Activated T-cell treated with anti-CD3 and anti-CD28 coated beads, Interleukin-2, amount 50 U/mL, for 4 hours (primary cell): Measurements from ENCODE around the gene IKZF2. TPM values are rescaled to one million over a fixed set of nuclear protein-coding genes. Genes with fewer than 3 reads are reported as not detected.
"Not testable (repeated sequence)": the region's sequence is repeated elsewhere in the genome, so short reads cannot be mapped to it uniquely, and the experiment has no call there.

Experiments used
- ATAC-seq, 2 donors: fragments of 200-7000 bp; cut with Tn5 transposase; one replicate each; pipeline ENCODE4 v1.10.0; 2021
- DNase-seq: peaks from one replicate; pipeline ENCODE4 v3.0.0-alpha.2; 2020
- H3K27me3 Mint-ChIP-seq: one replicate; pipeline ENCODE4 v1.8.0; 2021; ENCODE audit warnings: low read depth, mixed read lengths
- H3K36me3 Mint-ChIP-seq: one replicate; pipeline ENCODE4 v1.8.0; 2022; ENCODE audit warnings: mixed read lengths; ENCODE audit not compliant: insufficient read depth
- H3K4me1 Mint-ChIP-seq: one replicate; pipeline ENCODE4 v1.8.0; 2021; ENCODE audit warnings: low read depth, mixed read lengths
- H3K4me3 Mint-ChIP-seq: one replicate; pipeline ENCODE4 v1.8.0; 2021; ENCODE audit warnings: mild to moderate bottlenecking, moderate library complexity, mixed read lengths
- H3K9me3 Mint-ChIP-seq: one replicate; pipeline ENCODE4 v1.8.0; 2021; ENCODE audit warnings: mixed read lengths
- total RNA-seq, 3 donors: library from RNA; stranded (reverse); gene quantifications; one replicate each; pipeline ENCODE4 v1.2.1, GENCODE V29; 2021

The IKZF2 gene
- total RNA-seq, 3 donors from 2014 or later, result 8.0 to 11.2 (median 10.5) TPM

- no peaks in the 10 kb centered on the region for H3K27me3 Mint-ChIP-seq
- no peak overlapping the region for H3K4me3 Mint-ChIP-seq
- no peaks in the 10 kb centered on the region for H3K36me3 Mint-ChIP-seq
- DNase-seq, result no peak
- ATAC-seq, result no peak
- H3K4me1 Mint-ChIP-seq, result peaks cover 21% of the 10 kb centered on the region
- no peaks in the 10 kb centered on the region for H3K9me3 Mint-ChIP-seq
Measured at GRCh38 chr2:213067888-213068287, 83.5 kb downstream of the IKZF2 start.

- no peaks in the 10 kb centered on the region for H3K27me3 Mint-ChIP-seq
- ATAC-seq, result no peak
Measured at GRCh38 chr2:213066443-213066743, 85.0 kb downstream of the IKZF2 start.

GRCh38 chr2:213065583-213066442 is 85.6 kb downstream of the IKZF2 start:
- H3K4me1 Mint-ChIP-seq, result peaks cover 18% of the 10 kb centered on the region
- no peaks in the 10 kb centered on the region for H3K9me3 Mint-ChIP-seq
- H3K36me3 Mint-ChIP-seq, result no peaks in the 10 kb centered on the region
- no peaks in the 10 kb centered on the region for H3K27me3 Mint-ChIP-seq
- peak overlapping the region; percentile 14 for H3K4me3 Mint-ChIP-seq
- DNase-seq (no peak), ATAC-seq (peak; percentile 18 to 32)

More at GRCh38 chr2:213066443-213066743, 85.0 kb downstream of the IKZF2 start:
- H3K4me3 Mint-ChIP-seq, result peak overlapping the region; percentile 31
- no peaks in the 10 kb centered on the region for H3K36me3 Mint-ChIP-seq
- DNase-seq, result no peak
- peaks cover 18% of the 10 kb centered on the region for H3K4me1 Mint-ChIP-seq
- no peaks in the 10 kb centered on the region for H3K9me3 Mint-ChIP-seq

GRCh38 chr2:213064099-213064498 is 87.3 kb downstream of the IKZF2 start:
- no peak for DNase-seq
- Mint-ChIP-seq H3K36me3 (no peaks in the 10 kb centered on the region), H3K4me3 (no peak overlapping the region), H3K9me3 (no peaks in the 10 kb centered on the region), H3K27me3 (no peaks in the 10 kb centered on the region), H3K4me1 (peaks cover 14% of the 10 kb centered on the region)
- no peak for ATAC-seq

GRCh38 chr2:213057977-213058376 is 93.4 kb downstream of the IKZF2 start:
- H3K36me3 Mint-ChIP-seq, result no peaks in the 10 kb centered on the region
- no peaks in the 10 kb centered on the region for H3K27me3 Mint-ChIP-seq
- H3K4me3 Mint-ChIP-seq, result no peak overlapping the region
- no peaks in the 10 kb centered on the region for H3K9me3 Mint-ChIP-seq
- DNase-seq, result no peak
- peaks cover 5% of the 10 kb centered on the region for H3K4me1 Mint-ChIP-seq
- ATAC-seq, result peak; percentile 18 to 38

GRCh38 chr2:213046431-213046830 is 105.0 kb downstream of the IKZF2 start:
- ATAC-seq (no peak), DNase-seq (no peak)
- Mint-ChIP-seq H3K4me3 (no peak overlapping the region), H3K27me3 (no peaks in the 10 kb centered on the region), H3K36me3 (peaks cover 8% of the 10 kb centered on the region), H3K4me1 (no peaks in the 10 kb centered on the region), H3K9me3 (no peaks in the 10 kb centered on the region)

GRCh38 chr2:213043566-213043965 is 107.8 kb downstream of the IKZF2 start:
- Mint-ChIP-seq H3K9me3 (no peaks in the 10 kb centered on the region), H3K4me1 (no peaks in the 10 kb centered on the region), H3K36me3 (peaks cover 6% of the 10 kb centered on the region), H3K4me3 (no peak overlapping the region), H3K27me3 (no peaks in the 10 kb centered on the region)
- no peak for ATAC-seq
- no peak for DNase-seq

GRCh38 chr2:213042262-213042661 is 109.2 kb downstream of the IKZF2 start:
- no peaks in the 10 kb centered on the region for H3K9me3 Mint-ChIP-seq
- H3K4me3 Mint-ChIP-seq, result no peak overlapping the region
- peaks cover 10% of the 10 kb centered on the region for H3K4me1 Mint-ChIP-seq
- peaks cover 6% of the 10 kb centered on the region for H3K36me3 Mint-ChIP-seq
- no peaks in the 10 kb centered on the region for H3K27me3 Mint-ChIP-seq
- DNase-seq (no peak), ATAC-seq (no peak)

GRCh38 chr2:213036836-213037235 is 114.6 kb downstream of the IKZF2 start:
- Mint-ChIP-seq H3K4me1 (peaks cover 20% of the 10 kb centered on the region), H3K36me3 (no peaks in the 10 kb centered on the region), H3K9me3 (no peaks in the 10 kb centered on the region), H3K27me3 (no peaks in the 10 kb centered on the region), H3K4me3 (no peak overlapping the region)
- ATAC-seq (no peak), DNase-seq (no peak)

GRCh38 chr2:213034585-213034984 is 116.8 kb downstream of the IKZF2 start:
- H3K4me3 Mint-ChIP-seq, result no peak overlapping the region
- no peaks in the 10 kb centered on the region for H3K9me3 Mint-ChIP-seq
- H3K36me3 Mint-ChIP-seq, result no peaks in the 10 kb centered on the region
- peaks cover 22% of the 10 kb centered on the region for H3K4me1 Mint-ChIP-seq
- DNase-seq (no peak), ATAC-seq (peak; percentile 66 to 74)
- H3K27me3 Mint-ChIP-seq, result no peaks in the 10 kb centered on the region

- DNase-seq, result no peak
- H3K4me3 Mint-ChIP-seq, result no peak overlapping the region
- peaks cover 15% of the 10 kb centered on the region for H3K4me1 Mint-ChIP-seq
- H3K9me3 Mint-ChIP-seq, result no peaks in the 10 kb centered on the region
- no peak for ATAC-seq
- H3K36me3 Mint-ChIP-seq, result no peaks in the 10 kb centered on the region
- H3K27me3 Mint-ChIP-seq, result no peaks in the 10 kb centered on the region
Measured at GRCh38 chr2:213032607-213033006, 118.8 kb downstream of the IKZF2 start.

- Mint-ChIP-seq H3K27me3 (no peaks in the 10 kb centered on the region), H3K36me3 (peaks cover 2% of the 10 kb centered on the region), H3K9me3 (peaks cover 3% of the 10 kb centered on the region), H3K4me1 (peaks cover 15% of the 10 kb centered on the region), H3K4me3 (no peak overlapping the region)
- no peak for DNase-seq
- ATAC-seq, result no peak
Measured at GRCh38 chr2:213022987-213023386, 128.4 kb downstream of the IKZF2 start.

- ATAC-seq (peak; percentile 86), DNase-seq (no peak)
- Mint-ChIP-seq H3K36me3 (peaks cover 2% of the 10 kb centered on the region), H3K27me3 (no peaks in the 10 kb centered on the region), H3K4me1 (peaks cover 13% of the 10 kb centered on the region), H3K4me3 (no peak overlapping the region), H3K9me3 (peaks cover 3% of the 10 kb centered on the region)
Measured at GRCh38 chr2:213021971-213022899, 129.2 kb downstream of the IKZF2 start.

GRCh38 chr2:213020913-213021312 is 130.5 kb downstream of the IKZF2 start:
- not testable (repeated sequence) for H3K9me3 Mint-ChIP-seq, DNase-seq, H3K4me3 Mint-ChIP-seq, ATAC-seq, H3K27me3 Mint-ChIP-seq, H3K36me3 Mint-ChIP-seq
- peaks cover 15% of the 10 kb centered on the region for H3K4me1 Mint-ChIP-seq
